ENCODE results near the gene EXOC4.
A peak's percentile ranks its signal among the peaks of the same experiment; 100 is the strongest.

Gene EXOC4

GRCh38 chr7:133428876-133429275 lies 176.0 kb downstream of the EXOC4 start:
- Histone ChIP-seq H3K9me3 (ENCODE audit: control insufficient read depth in 5 of 5, low read length in 5 of 5) (no peaks in the 10 kb centered on the region), H3K27me3 (ENCODE audit: control insufficient read depth in 5 of 5, insufficient read depth in 4 of 5, low read length in 5 of 5) (no peaks in the 10 kb centered on the region), H3K4me1 (ENCODE audit: control insufficient read depth in 5 of 5, insufficient read depth in 5 of 5, low read length in 5 of 5) (peaks cover 0 to 4% (median 0%) of the 10 kb centered on the region in 5 donors), H3K4me3 (ENCODE audit: low read depth in 1 of 5, low read length in 5 of 5) (no peak overlapping the region), H3K9ac (ENCODE audit: low read length in 5 of 5) (no peak overlapping the region), H3K27ac (ENCODE audit: low read depth, low read length) (no peak overlapping the region), H3K36me3 (ENCODE audit: control insufficient read depth in 5 of 5, insufficient read depth in 5 of 5, low read length in 5 of 5) (peaks cover 0 to 3% (median 0%) of the 10 kb centered on the region in 5 donors)

GRCh38 chr7:133429371-133429770 lies 176.5 kb downstream of the EXOC4 start:
- H3K9ac ChIP-seq (ENCODE audit: low read length in 5 of 5), result no peak overlapping the region
- no peak overlapping the region for H3K4me3 ChIP-seq (ENCODE audit: low read depth in 1 of 5, low read length in 5 of 5)
- H3K36me3 ChIP-seq (ENCODE audit: control insufficient read depth in 5 of 5, insufficient read depth in 5 of 5, low read length in 5 of 5), result no peaks in the 10 kb centered on the region
- no peaks in the 10 kb centered on the region for H3K9me3 ChIP-seq (ENCODE audit: control insufficient read depth in 5 of 5, low read length in 5 of 5)
- no peak overlapping the region for H3K27ac ChIP-seq (ENCODE audit: low read depth, low read length)
- H3K4me1 ChIP-seq (ENCODE audit: control insufficient read depth in 5 of 5, insufficient read depth in 5 of 5, low read length in 5 of 5), result peaks cover 0 to 8% (median 5%) of the 10 kb centered on the region in 5 donors
- H3K27me3 ChIP-seq (ENCODE audit: control insufficient read depth in 5 of 5, insufficient read depth in 4 of 5, low read length in 5 of 5), result no peaks in the 10 kb centered on the region

- H3K4me3 ChIP-seq (ENCODE audit: low read depth in 1 of 5, low read length in 5 of 5), result no peak overlapping the region
- H3K36me3 ChIP-seq (ENCODE audit: control insufficient read depth in 5 of 5, insufficient read depth in 5 of 5, low read length in 5 of 5), result no peaks in the 10 kb centered on the region
- H3K9ac ChIP-seq (ENCODE audit: low read length in 5 of 5), result no peak overlapping the region
- no peak overlapping the region for H3K27ac ChIP-seq (ENCODE audit: low read depth, low read length)
- H3K9me3 ChIP-seq (ENCODE audit: control insufficient read depth in 5 of 5, low read length in 5 of 5), result no peaks in the 10 kb centered on the region
- peaks cover 0 to 21% (median 10%) of the 10 kb centered on the region in 5 donors for H3K4me1 ChIP-seq (ENCODE audit: control insufficient read depth in 5 of 5, insufficient read depth in 5 of 5, low read length in 5 of 5)
- H3K27me3 ChIP-seq (ENCODE audit: control insufficient read depth in 5 of 5, insufficient read depth in 4 of 5, low read length in 5 of 5), result no peaks in the 10 kb centered on the region
These were observed 178.4 kb downstream of the EXOC4 start for GRCh38 chr7:133431134-133431724.

GRCh38 chr7:133433165-133433812 lies 180.4 kb downstream of the EXOC4 start:
- H3K4me3 ChIP-seq (ENCODE audit: low read depth in 1 of 5, low read length in 5 of 5), result no peak overlapping the region
- H3K36me3 ChIP-seq (ENCODE audit: control insufficient read depth in 5 of 5, insufficient read depth in 5 of 5, low read length in 5 of 5), result no peaks in the 10 kb centered on the region
- peaks cover 0 to 24% (median 10%) of the 10 kb centered on the region in 5 donors for H3K4me1 ChIP-seq (ENCODE audit: control insufficient read depth in 5 of 5, insufficient read depth in 5 of 5, low read length in 5 of 5)
- no peaks in the 10 kb centered on the region for H3K27me3 ChIP-seq (ENCODE audit: control insufficient read depth in 5 of 5, insufficient read depth in 4 of 5, low read length in 5 of 5)
- H3K9ac ChIP-seq (ENCODE audit: low read length in 5 of 5), result no peak overlapping the region
- H3K27ac ChIP-seq (ENCODE audit: low read depth, low read length), result no peak overlapping the region
- H3K9me3 ChIP-seq (ENCODE audit: control insufficient read depth in 5 of 5, low read length in 5 of 5), result no peaks in the 10 kb centered on the region

GRCh38 chr7:133434246-133434865 lies 181.5 kb downstream of the EXOC4 start:
- H3K9me3 ChIP-seq (ENCODE audit: control insufficient read depth in 5 of 5, low read length in 5 of 5), result no peaks in the 10 kb centered on the region
- H3K27ac ChIP-seq (ENCODE audit: low read depth, low read length), result no peak overlapping the region
- peaks cover 0 to 23% (median 10%) of the 10 kb centered on the region in 5 donors for H3K4me1 ChIP-seq (ENCODE audit: control insufficient read depth in 5 of 5, insufficient read depth in 5 of 5, low read length in 5 of 5)
- H3K4me3 ChIP-seq (ENCODE audit: low read depth in 1 of 5, low read length in 5 of 5), result no peak overlapping the region
- H3K9ac ChIP-seq (ENCODE audit: low read length in 5 of 5), result peak overlapping the region in 1 of 5 donors; percentile 30
- no peaks in the 10 kb centered on the region for H3K27me3 ChIP-seq (ENCODE audit: control insufficient read depth in 5 of 5, insufficient read depth in 4 of 5, low read length in 5 of 5)
- no peaks in the 10 kb centered on the region for H3K36me3 ChIP-seq (ENCODE audit: control insufficient read depth in 5 of 5, insufficient read depth in 5 of 5, low read length in 5 of 5)

DNA sequence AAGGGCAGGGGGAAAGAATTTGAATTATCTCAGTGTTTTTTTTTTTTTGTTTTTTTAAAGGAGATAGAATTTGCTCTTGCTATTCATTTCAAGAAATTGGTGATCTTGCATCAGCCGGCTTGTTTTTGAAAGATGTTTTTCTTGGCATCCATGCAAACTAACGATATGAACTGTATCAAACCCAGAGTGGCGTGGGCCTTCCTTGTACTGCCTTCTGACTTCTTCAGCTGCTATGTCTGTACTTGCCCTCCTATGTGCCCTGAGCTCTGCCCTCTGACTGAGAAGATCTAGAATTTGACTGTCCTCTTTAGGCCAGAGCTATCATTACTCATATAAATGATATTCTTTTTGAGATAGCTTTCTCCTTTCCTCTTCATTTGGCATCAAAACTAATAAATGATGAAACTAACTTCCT lies 183.1 kb downstream of the EXOC4 start:
- no peaks in the 10 kb centered on the region for H3K27me3 ChIP-seq (ENCODE audit: control insufficient read depth in 5 of 5, insufficient read depth in 4 of 5, low read length in 5 of 5)
- H3K36me3 ChIP-seq (ENCODE audit: control insufficient read depth in 5 of 5, insufficient read depth in 5 of 5, low read length in 5 of 5), result peaks cover 0 to 3% (median 0%) of the 10 kb centered on the region in 5 donors
- H3K9me3 ChIP-seq (ENCODE audit: control insufficient read depth in 5 of 5, low read length in 5 of 5), result no peaks in the 10 kb centered on the region
- peaks cover 0 to 29% (median 10%) of the 10 kb centered on the region in 5 donors for H3K4me1 ChIP-seq (ENCODE audit: control insufficient read depth in 5 of 5, insufficient read depth in 5 of 5, low read length in 5 of 5)
- H3K9ac ChIP-seq (ENCODE audit: low read length in 5 of 5), result peak overlapping the region in 4 of 5 donors; percentile 12 to 56 (median 45)
- peak overlapping the region; percentile 66 for H3K27ac ChIP-seq (ENCODE audit: low read depth, low read length)
- H3K4me3 ChIP-seq (ENCODE audit: low read depth in 1 of 5, low read length in 5 of 5), result no peak overlapping the region

GRCh38 chr7:133437544-133437943 lies 184.7 kb downstream of the EXOC4 start:
- H3K4me1 ChIP-seq (ENCODE audit: control insufficient read depth in 5 of 5, insufficient read depth in 5 of 5, low read length in 5 of 5), result peaks cover 0 to 29% (median 10%) of the 10 kb centered on the region in 5 donors
- H3K4me3 ChIP-seq (ENCODE audit: low read depth in 1 of 5, low read length in 5 of 5), result no peak overlapping the region
- H3K36me3 ChIP-seq (ENCODE audit: control insufficient read depth in 5 of 5, insufficient read depth in 5 of 5, low read length in 5 of 5), result peaks cover 0 to 3% (median 0%) of the 10 kb centered on the region in 5 donors
- H3K9me3 ChIP-seq (ENCODE audit: control insufficient read depth in 5 of 5, low read length in 5 of 5), result no peaks in the 10 kb centered on the region
- H3K27ac ChIP-seq (ENCODE audit: low read depth, low read length), result no peak overlapping the region
- H3K27me3 ChIP-seq (ENCODE audit: control insufficient read depth in 5 of 5, insufficient read depth in 4 of 5, low read length in 5 of 5), result no peaks in the 10 kb centered on the region
- H3K9ac ChIP-seq (ENCODE audit: low read length in 5 of 5), result no peak overlapping the region

- Histone ChIP-seq H3K4me3 (ENCODE audit: low read depth in 1 of 5, low read length in 5 of 5) (no peak overlapping the region), H3K36me3 (ENCODE audit: control insufficient read depth in 5 of 5, insufficient read depth in 5 of 5, low read length in 5 of 5) (peaks cover 0 to 3% (median 0%) of the 10 kb centered on the region in 5 donors), H3K27ac (ENCODE audit: low read depth, low read length) (no peak overlapping the region), H3K4me1 (ENCODE audit: control insufficient read depth in 5 of 5, insufficient read depth in 5 of 5, low read length in 5 of 5) (peaks cover 0 to 9% (median 0%) of the 10 kb centered on the region in 5 donors), H3K9me3 (ENCODE audit: control insufficient read depth in 5 of 5, low read length in 5 of 5) (no peaks in the 10 kb centered on the region), H3K27me3 (ENCODE audit: control insufficient read depth in 5 of 5, insufficient read depth in 4 of 5, low read length in 5 of 5) (no peaks in the 10 kb centered on the region), H3K9ac (ENCODE audit: low read length in 5 of 5) (no peak overlapping the region)
These were observed 189.9 kb downstream of the EXOC4 start for GRCh38 chr7:133442818-133443217.

DNA sequence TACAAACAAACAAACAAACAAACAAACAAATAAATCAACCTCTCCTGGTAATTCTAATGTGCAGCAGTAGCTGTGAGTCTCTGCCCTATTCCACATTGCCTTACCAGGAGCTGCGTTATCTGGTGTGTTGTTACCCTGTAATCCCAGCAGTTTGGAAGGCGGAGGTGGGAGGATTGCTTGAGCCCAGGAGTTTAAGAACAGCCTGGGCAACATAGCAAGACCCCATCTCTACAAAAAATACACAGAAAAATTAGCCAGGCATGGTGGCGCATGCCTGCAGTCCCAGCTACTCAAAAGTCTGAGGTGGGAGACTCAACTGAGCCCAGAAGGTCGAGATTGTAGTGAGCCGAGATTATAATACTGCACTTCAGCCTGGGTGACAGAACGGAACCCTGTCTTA lies 192.7 kb downstream of the EXOC4 start:
- no peak overlapping the region for H3K9ac ChIP-seq (ENCODE audit: low read length in 5 of 5)
- H3K4me3 ChIP-seq (ENCODE audit: low read depth in 1 of 5, low read length in 5 of 5), result no peak overlapping the region
- no peak overlapping the region for H3K27ac ChIP-seq (ENCODE audit: low read depth, low read length)
- no peaks in the 10 kb centered on the region for H3K27me3 ChIP-seq (ENCODE audit: control insufficient read depth in 5 of 5, insufficient read depth in 4 of 5, low read length in 5 of 5)
- H3K4me1 ChIP-seq (ENCODE audit: control insufficient read depth in 5 of 5, insufficient read depth in 5 of 5, low read length in 5 of 5), result no peaks in the 10 kb centered on the region
- H3K9me3 ChIP-seq (ENCODE audit: control insufficient read depth in 5 of 5, low read length in 5 of 5), result no peaks in the 10 kb centered on the region
- no peaks in the 10 kb centered on the region for H3K36me3 ChIP-seq (ENCODE audit: control insufficient read depth in 5 of 5, insufficient read depth in 5 of 5, low read length in 5 of 5)

DNA sequence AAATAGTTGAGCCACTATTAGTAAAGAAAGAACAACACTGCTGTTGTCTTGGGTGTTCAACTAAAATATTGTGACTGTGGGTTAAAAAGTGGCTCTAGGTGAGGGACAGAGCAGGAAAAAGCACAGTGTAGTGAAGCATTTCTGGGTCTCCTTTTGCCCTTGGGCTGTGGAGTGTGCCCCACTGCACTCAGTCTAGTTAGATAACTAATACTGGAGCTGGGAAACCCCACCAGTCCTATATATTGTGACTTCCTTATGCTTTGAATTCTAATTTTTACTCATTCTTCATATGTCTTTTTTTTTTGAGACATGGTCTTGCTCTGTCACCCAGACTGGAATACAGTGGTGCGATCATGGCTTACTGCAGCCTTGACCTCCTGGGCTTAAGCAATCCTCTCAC lies 195.1 kb downstream of the EXOC4 start:
- no peaks in the 10 kb centered on the region for H3K9me3 ChIP-seq (ENCODE audit: control insufficient read depth in 5 of 5, low read length in 5 of 5)
- no peak overlapping the region for H3K27ac ChIP-seq (ENCODE audit: low read depth, low read length)
- no peak overlapping the region for H3K4me3 ChIP-seq (ENCODE audit: low read depth in 1 of 5, low read length in 5 of 5)
- H3K9ac ChIP-seq (ENCODE audit: low read length in 5 of 5), result no peak overlapping the region
- H3K27me3 ChIP-seq (ENCODE audit: control insufficient read depth in 5 of 5, insufficient read depth in 4 of 5, low read length in 5 of 5), result no peaks in the 10 kb centered on the region
- no peaks in the 10 kb centered on the region for H3K4me1 ChIP-seq (ENCODE audit: control insufficient read depth in 5 of 5, insufficient read depth in 5 of 5, low read length in 5 of 5)
- no peaks in the 10 kb centered on the region for H3K36me3 ChIP-seq (ENCODE audit: control insufficient read depth in 5 of 5, insufficient read depth in 5 of 5, low read length in 5 of 5)

Data from subcutaneous abdominal adipose tissue (tissue), 5 donors.